Calu3 (cell line): ENCODE measurements around the gene KRT77. TPM values are rescaled to one million over a fixed set of nuclear protein-coding genes. Genes with fewer than 3 reads are reported as not detected.

ENCODE experiments used
- BruUV-seq: library from RNA; stranded (reverse); fragments of 400-500 nt; replicated peaks from 2 replicates; lab custom pipeline; 2021; lab: Mats Ljungman, UMichigan
- CTCF ChIA-PET: fragments of 300-600 bp; sonication (Branson Sonifier 250); formaldehyde crosslinking; loops from one replicate; lab custom pipeline; 2022; ENCODE audit warnings: antibody characterized with exemption; lab: Charles Lee
- DNase-seq: peaks from one replicate; pipeline ENCODE4 v3.0.0; 2022
- H3K27ac Mint-ChIP-seq: one replicate; pipeline ENCODE4 v1.8.0; 2022; ENCODE audit warnings: mixed read lengths; ENCODE audit not compliant: unreplicated experiment
- H3K27me3 Mint-ChIP-seq: one replicate; pipeline ENCODE4 v1.8.0; 2022; ENCODE audit warnings: mixed read lengths; ENCODE audit not compliant: unreplicated experiment
- H3K36me3 Mint-ChIP-seq: one replicate; pipeline ENCODE4 v1.8.0; 2022; ENCODE audit warnings: mild to moderate bottlenecking, moderate library complexity, mixed read lengths; ENCODE audit not compliant: insufficient read depth, unreplicated experiment
- H3K4me1 Mint-ChIP-seq: one replicate; pipeline ENCODE4 v1.8.0; 2022; ENCODE audit warnings: mild to moderate bottlenecking, low read depth, mixed read lengths; ENCODE audit not compliant: unreplicated experiment
- H3K4me3 Mint-ChIP-seq: one replicate; pipeline ENCODE4 v1.8.0; 2022; ENCODE audit warnings: mild to moderate bottlenecking, low read depth, moderate library complexity, mixed read lengths; ENCODE audit not compliant: unreplicated experiment
- H3K9me3 Mint-ChIP-seq: one replicate; pipeline ENCODE4 v1.8.0; 2022; ENCODE audit warnings: low read depth, mixed read lengths; ENCODE audit not compliant: unreplicated experiment
- CTCF ChIP-seq: fragments of 200-600 bp; IDR thresholded peaks from one replicate; pipeline ENCODE4 v1.8.0; 2022; ENCODE audit warnings: antibody characterized with exemption; ENCODE audit not compliant: unreplicated experiment
- intact Hi-C: fragments of 100-400 bp; cut with micrococcal nuclease; formaldehyde crosslinking; loops from one replicate; pipeline ENCODE4 v1.10.0; 2022; ENCODE audit not compliant: unreplicated experiment
- total RNA-seq: library from RNA; stranded (reverse); gene quantifications from 2 replicates; pipeline ENCODE4 v1.2.3, GENCODE V29; 2022

KRT77 gene
- total RNA-seq, 1 experiment from 2014 or later = not detected

DNA sequence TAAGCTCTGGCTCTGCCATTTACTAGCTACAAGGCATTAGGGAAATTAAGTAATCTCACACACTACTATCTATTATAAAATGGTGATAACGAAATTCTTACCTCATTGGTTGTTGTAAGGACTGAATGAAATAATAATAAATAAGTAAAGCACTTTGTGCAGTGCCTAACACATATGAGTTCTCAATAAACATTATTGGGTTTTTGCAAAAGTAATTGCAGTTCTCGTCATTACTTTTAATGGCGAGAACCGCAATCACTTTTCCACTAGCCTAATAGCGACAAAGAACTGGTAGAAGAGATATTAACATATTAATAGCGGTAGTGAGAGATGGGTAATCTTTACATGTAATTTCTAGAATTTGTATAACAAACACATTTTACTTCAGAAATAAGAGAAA is 9.2 kb downstream of the KRT77 start:
- Mint-ChIP-seq H3K27me3 (peaks cover 95% of the 10 kb centered on the region), H3K4me1 (peaks cover 16% of the 10 kb centered on the region), H3K36me3 (no peaks in the 10 kb centered on the region), H3K4me3 (no peak overlapping the region), H3K9me3 (no peaks in the 10 kb centered on the region), H3K27ac (no peak overlapping the region)
- intact Hi-C loops = no loop called here
- CTCF ChIA-PET = interaction anchor here (0.7 kb wide), 1 partner anchor 474 kb away, joined by 3 read pairs; no protein-coding TSS in a partner anchor
- no peak for TF ChIP-seq CTCF
- BruUV-seq = no TSS peak
- no peak for DNase-seq

- peaks cover 95% of the 10 kb centered on the region for H3K27me3 Mint-ChIP-seq
- CTCF ChIA-PET = interaction anchor here (1.5 kb wide), 1 partner anchor 172 kb away, joined by 5 read pairs; no protein-coding TSS in a partner anchor
Observed at GRCh38 chr12:52693261-52693660, 10.1 kb downstream of the KRT77 start.

GRCh38 chr12:52692254-52692653 is 11.1 kb downstream of the KRT77 start:
- H3K9me3 Mint-ChIP-seq = no peaks in the 10 kb centered on the region
- TF ChIP-seq CTCF = no peak
- intact Hi-C loops = no loop called here
- peak; percentile 33 for DNase-seq
- no peak overlapping the region for H3K27ac Mint-ChIP-seq
- H3K27me3 Mint-ChIP-seq = peaks cover 95% of the 10 kb centered on the region
- no peaks in the 10 kb centered on the region for H3K36me3 Mint-ChIP-seq
- no peak overlapping the region for H3K4me3 Mint-ChIP-seq
- no TSS peak for BruUV-seq
- H3K4me1 Mint-ChIP-seq = peaks cover 26% of the 10 kb centered on the region
- CTCF ChIA-PET = interaction anchor here (1.0 to 1.5 kb wide), 2 partner anchors 168 to 173 kb away, joined by 3 to 5 read pairs; no protein-coding TSS in a partner anchor

More at GRCh38 chr12:52693261-52693660, 10.1 kb downstream of the KRT77 start:
- no peak for TF ChIP-seq CTCF
- Mint-ChIP-seq H3K9me3 (no peaks in the 10 kb centered on the region), H3K27ac (no peak overlapping the region), H3K4me3 (no peak overlapping the region), H3K36me3 (no peaks in the 10 kb centered on the region), H3K4me1 (peaks cover 18% of the 10 kb centered on the region)
- BruUV-seq = no TSS peak
- intact Hi-C loops = no loop called here
- no peak for DNase-seq

- no TSS peak for BruUV-seq
- CTCF ChIA-PET = interaction anchor here (1.0 to 1.5 kb wide), 2 partner anchors 168 to 174 kb away, joined by 3 to 5 read pairs; no protein-coding TSS in a partner anchor
- H3K27me3 Mint-ChIP-seq = peaks cover 95% of the 10 kb centered on the region
Observed at GRCh38 chr12:52691841-52692150, 11.5 kb downstream of the KRT77 start.

More at GRCh38 chr12:52691841-52692150, 11.5 kb downstream of the KRT77 start:
- Mint-ChIP-seq H3K36me3 (no peaks in the 10 kb centered on the region), H3K4me3 (no peak overlapping the region), H3K9me3 (no peaks in the 10 kb centered on the region), H3K27ac (no peak overlapping the region), H3K4me1 (peaks cover 26% of the 10 kb centered on the region)
- DNase-seq = no peak
- TF ChIP-seq CTCF = no peak
- intact Hi-C loops = no loop called here
